Measurements from ENCODE around the gene BEND3. TPM values are rescaled to one million over a fixed set of nuclear protein-coding genes. Genes with fewer than 3 reads are reported as not detected.
A peak's percentile ranks its signal among the peaks of the same experiment; 100 is the strongest.

BEND3 gene
- total and polyA plus RNA-seq, 10 of the 15 experiments (the other 5 are each of a cell fraction or from before 2014, with no cell fraction given), result 1.1 to 9.0 (median 3.6) TPM

GRCh38 chr6:107064579-107065065 lies 50.7 kb downstream of the BEND3 start:
- ATAC-seq (peak; percentile 75), FAIRE-seq (no peak), DNase-seq (ENCODE audit: low read depth, low spot score) (no peak)
- BruUV-seq (replicated peaks), result no TSS peak
- Histone ChIP-seq H3K79me2 (ENCODE audit: control insufficient read depth, insufficient read depth, low read length) (no peaks in the 10 kb centered on the region), H3K27me3 (replicated peaks in 1 of 2; ENCODE audit: control insufficient read depth in 2 of 2, insufficient read depth in 2 of 2, low read length in 1 of 2) (no peaks in the 10 kb centered on the region), H3K9ac (ENCODE audit: control insufficient read depth, insufficient read depth, low read length) (no peak overlapping the region), H4K20me1 (ENCODE audit: control insufficient read depth, insufficient read depth) (no peaks in the 10 kb centered on the region), H3K36me3 (ENCODE audit: control insufficient read depth in 2 of 2, insufficient read depth in 2 of 2, low read length in 1 of 2) (peaks cover 0 to 5% of the 10 kb centered on the region in 2 experiments; a peak in 2 of 4 replicates), H3K9me3 (replicated peaks; ENCODE audit: control insufficient read depth, insufficient read depth, low read length) (no peaks in the 10 kb centered on the region), H3K4me3 (no peak overlapping the region), H3K4me1 (ENCODE audit: control insufficient read depth, insufficient read depth, low read length) (peaks cover 25% of the 10 kb centered on the region), H3K4me2 (ENCODE audit: control insufficient read depth, insufficient read depth) (peak overlapping the region; percentile 4; the same call in 1 of the 2 replicates), H2AFZ (ENCODE audit: control insufficient read depth, low read depth, low read length) (no peak overlapping the region), H3K27ac (ENCODE audit: control insufficient read depth, insufficient read depth) (no peak overlapping the region)
- 17% methylated on average over 6 of the region's 6 CpGs for WGBS (ENCODE audit: insufficient coverage, insufficient replicate concordance, low lambda C conversion rate, missing lambda C conversion rate)
- in situ Hi-C loops (cut with MboI) (no loop called here), intact Hi-C loops (cut with micrococcal nuclease; ENCODE audit: unreplicated experiment) (no loop called here)
- ChIA-PET SMC1A (ENCODE audit: uncharacterized antibody, unreplicated experiment) (no interaction called here), CTCF (interaction anchor here (1.1 kb wide), 1 partner anchor 49 kb away, joined by 4 read pairs; no protein-coding TSS in a partner anchor), POLR2A (no interaction called here), RAD21 (ENCODE audit: unreplicated experiment) (no interaction called here)
- no peak for TF ChIP-seq PBX3 (IDR thresholded peaks at IDR 0.05; ENCODE audit: insufficient replicate concordance, low read depth, low read length)
- no peak for TF ChIP-seq POLR2AphosphoS2 (IDR thresholded peaks at IDR 0.05; ENCODE audit: low read depth, low read length)
- TF ChIP-seq FOS (IDR thresholded peaks at IDR 0.05; ENCODE audit: borderline replicate concordance, extremely low read depth, insufficient read length), result no peak
- no peak for TF ChIP-seq TBL1XR1 (IDR thresholded peaks at IDR 0.05; ENCODE audit: low read depth, low read length)
- TF ChIP-seq SIN3A (IDR thresholded peaks at IDR 0.05; ENCODE audit: low read depth, low read length), result no peak
- no peak for TF ChIP-seq MYB (IDR thresholded peaks at IDR 0.05; ENCODE audit: borderline replicate concordance, low read depth, low read length)
- TF ChIP-seq SMARCA5 (IDR thresholded peaks at IDR 0.05), result no peak
- no peak for TF ChIP-seq TCF7 (IDR thresholded peaks at IDR 0.05; ENCODE audit: borderline replicate concordance)
- TF ChIP-seq, protein P1, sequence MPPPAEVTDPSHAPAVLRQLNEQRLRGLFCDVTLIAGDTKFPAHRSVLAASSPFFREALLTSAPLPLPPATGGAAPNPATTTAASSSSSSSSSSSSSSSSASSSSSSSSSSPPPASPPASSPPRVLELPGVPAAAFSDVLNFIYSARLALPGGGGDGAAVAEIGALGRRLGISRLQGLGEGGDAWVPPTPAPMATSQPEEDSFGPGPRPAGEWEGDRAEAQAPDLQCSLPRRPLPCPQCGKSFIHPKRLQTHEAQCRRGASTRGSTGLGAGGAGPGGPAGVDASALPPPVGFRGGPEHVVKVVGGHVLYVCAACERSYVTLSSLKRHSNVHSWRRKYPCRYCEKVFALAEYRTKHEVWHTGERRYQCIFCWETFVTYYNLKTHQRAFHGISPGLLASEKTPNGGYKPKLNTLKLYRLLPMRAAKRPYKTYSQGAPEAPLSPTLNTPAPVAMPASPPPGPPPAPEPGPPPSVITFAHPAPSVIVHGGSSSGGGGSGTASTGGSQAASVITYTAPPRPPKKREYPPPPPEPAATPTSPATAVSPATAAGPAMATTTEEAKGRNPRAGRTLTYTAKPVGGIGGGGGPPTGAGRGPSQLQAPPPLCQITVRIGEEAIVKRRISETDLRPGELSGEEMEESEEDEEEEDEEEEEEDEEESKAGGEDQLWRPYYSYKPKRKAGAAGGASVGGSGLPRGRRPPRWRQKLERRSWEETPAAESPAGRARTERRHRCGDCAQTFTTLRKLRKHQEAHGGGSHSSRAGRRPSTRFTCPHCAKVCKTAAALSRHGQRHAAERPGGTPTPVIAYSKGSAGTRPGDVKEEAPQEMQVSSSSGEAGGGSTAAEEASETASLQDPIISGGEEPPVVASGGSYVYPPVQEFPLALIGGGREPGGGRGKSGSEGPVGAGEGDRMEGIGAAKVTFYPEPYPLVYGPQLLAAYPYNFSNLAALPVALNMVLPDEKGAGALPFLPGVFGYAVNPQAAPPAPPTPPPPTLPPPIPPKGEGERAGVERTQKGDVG (CRISPR knock-in tag; IDR thresholded peaks at IDR 0.05), result no peak
- TF ChIP-seq, protein P2, sequence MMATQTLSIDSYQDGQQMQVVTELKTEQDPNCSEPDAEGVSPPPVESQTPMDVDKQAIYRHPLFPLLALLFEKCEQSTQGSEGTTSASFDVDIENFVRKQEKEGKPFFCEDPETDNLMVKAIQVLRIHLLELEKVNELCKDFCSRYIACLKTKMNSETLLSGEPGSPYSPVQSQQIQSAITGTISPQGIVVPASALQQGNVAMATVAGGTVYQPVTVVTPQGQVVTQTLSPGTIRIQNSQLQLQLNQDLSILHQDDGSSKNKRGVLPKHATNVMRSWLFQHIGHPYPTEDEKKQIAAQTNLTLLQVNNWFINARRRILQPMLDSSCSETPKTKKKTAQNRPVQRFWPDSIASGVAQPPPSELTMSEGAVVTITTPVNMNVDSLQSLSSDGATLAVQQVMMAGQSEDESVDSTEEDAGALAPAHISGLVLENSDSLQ (IDR thresholded peaks at IDR 0.05), result no peak
- TF ChIP-seq, protein P3, sequence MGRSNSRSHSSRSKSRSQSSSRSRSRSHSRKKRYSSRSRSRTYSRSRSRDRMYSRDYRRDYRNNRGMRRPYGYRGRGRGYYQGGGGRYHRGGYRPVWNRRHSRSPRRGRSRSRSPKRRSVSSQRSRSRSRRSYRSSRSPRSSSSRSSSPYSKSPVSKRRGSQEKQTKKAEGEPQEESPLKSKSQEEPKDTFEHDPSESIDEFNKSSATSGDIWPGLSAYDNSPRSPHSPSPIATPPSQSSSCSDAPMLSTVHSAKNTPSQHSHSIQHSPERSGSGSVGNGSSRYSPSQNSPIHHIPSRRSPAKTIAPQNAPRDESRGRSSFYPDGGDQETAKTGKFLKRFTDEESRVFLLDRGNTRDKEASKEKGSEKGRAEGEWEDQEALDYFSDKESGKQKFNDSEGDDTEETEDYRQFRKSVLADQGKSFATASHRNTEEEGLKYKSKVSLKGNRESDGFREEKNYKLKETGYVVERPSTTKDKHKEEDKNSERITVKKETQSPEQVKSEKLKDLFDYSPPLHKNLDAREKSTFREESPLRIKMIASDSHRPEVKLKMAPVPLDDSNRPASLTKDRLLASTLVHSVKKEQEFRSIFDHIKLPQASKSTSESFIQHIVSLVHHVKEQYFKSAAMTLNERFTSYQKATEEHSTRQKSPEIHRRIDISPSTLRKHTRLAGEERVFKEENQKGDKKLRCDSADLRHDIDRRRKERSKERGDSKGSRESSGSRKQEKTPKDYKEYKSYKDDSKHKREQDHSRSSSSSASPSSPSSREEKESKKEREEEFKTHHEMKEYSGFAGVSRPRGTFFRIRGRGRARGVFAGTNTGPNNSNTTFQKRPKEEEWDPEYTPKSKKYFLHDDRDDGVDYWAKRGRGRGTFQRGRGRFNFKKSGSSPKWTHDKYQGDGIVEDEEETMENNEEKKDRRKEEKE (IDR thresholded peaks at IDR 0.05), result no peak
- no peak for TF ChIP-seq SMAD1 (IDR thresholded peaks at IDR 0.05; ENCODE audit: low read depth, partially characterized antibody)
- no peak for TF ChIP-seq ATF3 (IDR thresholded peaks at IDR 0.05; ENCODE audit: borderline replicate concordance, extremely low read depth, low read depth, low read length)
- no peak for TF ChIP-seq STAT1 (conservative IDR thresholded peaks at IDR 0.05)

Data from GM12878 (cell line).